NCI-H2107 treated with DMSO at 0.1 percent for 48 hours (cell line): ENCODE measurements around the gene ATG14.
"Not testable (repeated sequence)": the region's sequence is repeated elsewhere in the genome, so short reads cannot be mapped to it uniquely, and the experiment has no call there.

Source experiments
- DNase-seq: peaks from one replicate; lab custom pipeline; 2025; ENCODE audit not compliant: unreplicated experiment; lab: John Stamatoyannopoulos, UW

ATG14 gene

GRCh38 chr14:55353686-55354467 lies 57.8 kb downstream of the ATG14 start:
- no peak for DNase-seq

- DNase-seq = no peak
Observed at GRCh38 chr14:55352201-55352600, 59.4 kb downstream of the ATG14 start.

GRCh38 chr14:55351111-55351510 lies 60.5 kb downstream of the ATG14 start:
- no peak for DNase-seq

- no peak for DNase-seq
Observed at GRCh38 chr14:55350461-55350860, 61.2 kb downstream of the ATG14 start.

GRCh38 chr14:55349565-55349964 lies 62.1 kb downstream of the ATG14 start:
- no peak for DNase-seq

GRCh38 chr14:55348766-55349453 lies 62.7 kb downstream of the ATG14 start:
- DNase-seq = no peak

- DNase-seq = no peak
Observed at GRCh38 chr14:55347748-55348147, 63.9 kb downstream of the ATG14 start.

- DNase-seq = no peak
Observed at GRCh38 chr14:55347040-55347439, 64.6 kb downstream of the ATG14 start.

GRCh38 chr14:55344582-55345163 lies 67.0 kb downstream of the ATG14 start:
- DNase-seq = not testable (repeated sequence)

GRCh38 chr14:55341781-55342180 lies 69.8 kb downstream of the ATG14 start:
- no peak for DNase-seq

GRCh38 chr14:55340482-55340881 lies 71.1 kb downstream of the ATG14 start:
- DNase-seq = peak; percentile 22

GRCh38 chr14:55339770-55340169 lies 71.9 kb downstream of the ATG14 start:
- peak; percentile 65 for DNase-seq

- DNase-seq = no peak
Observed at GRCh38 chr14:55336691-55337090, 74.9 kb downstream of the ATG14 start.

- no peak for DNase-seq
Observed at GRCh38 chr14:55336162-55336561, 75.5 kb downstream of the ATG14 start.

- no peak for DNase-seq
Observed at GRCh38 chr14:55333711-55334485, 77.7 kb downstream of the ATG14 start.

GRCh38 chr14:55332654-55333570 lies 78.7 kb downstream of the ATG14 start:
- DNase-seq = peak; percentile 51

GRCh38 chr14:55329999-55330710 lies 81.5 kb downstream of the ATG14 start:
- no peak for DNase-seq

GRCh38 chr14:55328317-55328716 lies 83.3 kb downstream of the ATG14 start:
- DNase-seq = no peak

- DNase-seq = no peak
Observed at GRCh38 chr14:55327179-55327578, 84.5 kb downstream of the ATG14 start.

- DNase-seq = no peak
Observed at GRCh38 chr14:55324812-55325211, 86.8 kb downstream of the ATG14 start.
